AG10803 (cell line): ENCODE measurements around the gene AADAT.
A peak's percentile ranks its signal among the peaks of the same experiment; 100 is the strongest.
"Not testable (repeated sequence)": the region's sequence is repeated elsewhere in the genome, so short reads cannot be mapped to it uniquely, and the experiment has no call there.

Experiments
- DNase-seq: peaks from one replicate; pipeline ENCODE4 v3.0.0; 2010; ENCODE audit warnings: low read depth
- H3K4me3 ChIP-seq: 2 replicates; pipeline ENCODE4 v1.5.1; 2011; ENCODE audit warnings: mild to moderate bottlenecking, low read length, control low read depth
- CTCF ChIP-seq: conservative IDR thresholded peaks from 2 replicates; pipeline ENCODE4 v1.5.1; 2011; ENCODE audit warnings: mild to moderate bottlenecking, low read length, control low read depth, inconsistent platforms

Gene AADAT

GRCh38 chr4:170049766-170050165, 40.0 kb downstream of the AADAT start:
- DNase-seq: no peak
- no peak overlapping the region for H3K4me3 ChIP-seq
- TF ChIP-seq CTCF: no peak

DNA sequence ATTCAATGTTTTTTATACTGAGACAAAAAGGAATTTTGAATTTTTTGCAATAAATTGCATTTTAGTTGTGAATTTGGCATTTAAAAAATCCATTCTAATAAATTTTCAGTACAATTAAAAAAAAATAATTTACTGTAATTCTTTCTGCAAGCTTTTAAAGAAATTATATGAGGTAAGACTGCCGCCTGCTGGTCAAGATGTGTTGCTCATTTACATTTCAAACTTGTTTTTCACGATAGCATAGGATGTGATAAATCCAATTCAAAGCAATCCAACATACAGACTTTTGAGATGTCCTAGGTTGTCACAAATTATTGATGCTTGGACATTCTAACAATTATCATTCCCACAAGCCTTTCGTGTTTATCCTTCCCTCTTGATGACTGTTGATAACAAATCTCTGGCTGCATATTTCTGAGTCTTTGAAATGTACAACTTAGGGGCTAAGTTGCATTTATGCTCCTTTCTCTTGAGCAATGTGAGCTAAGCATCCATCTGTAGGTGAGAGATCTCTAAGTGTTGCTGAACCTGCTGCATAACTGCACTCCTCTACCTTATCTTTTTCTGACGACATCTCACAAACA, 41.9 kb downstream of the AADAT start:
- peak; percentile 79 for TF ChIP-seq CTCF
- DNase-seq: peak; percentile 71

GRCh38 chr4:170046156-170046555, 43.6 kb downstream of the AADAT start:
- not testable (repeated sequence) for DNase-seq, H3K4me3 ChIP-seq

More for the DNA sequence above, 41.9 kb downstream of the AADAT start:
- H3K4me3 ChIP-seq: no peak overlapping the region

GRCh38 chr4:170040031-170040680, 49.6 kb downstream of the AADAT start:
- DNase-seq: no peak
- H3K4me3 ChIP-seq: no peak overlapping the region
- TF ChIP-seq CTCF: no peak

GRCh38 chr4:170038769-170039168, 51.0 kb downstream of the AADAT start:
- no peak for TF ChIP-seq CTCF

GRCh38 chr4:170038232-170038631, 51.5 kb downstream of the AADAT start:
- DNase-seq: no peak
- TF ChIP-seq CTCF: no peak
- H3K4me3 ChIP-seq: no peak overlapping the region

More at GRCh38 chr4:170038769-170039168, 51.0 kb downstream of the AADAT start:
- H3K4me3 ChIP-seq: no peak overlapping the region
- no peak for DNase-seq

GRCh38 chr4:170037481-170037880, 52.3 kb downstream of the AADAT start:
- no peak for TF ChIP-seq CTCF
- DNase-seq: no peak
- no peak overlapping the region for H3K4me3 ChIP-seq
